Activated CD4-positive, alpha-beta T cell treated with anti-CD3 and anti-CD28 coated beads, Interleukin-2, Interleukin-4, amounts not matched to agents 100 ng/mL and 50 ng/mL, durations not matched to agents 16 hours and 8 hours (primary cell): ENCODE measurements around the gene C5orf22.
"Not testable (repeated sequence)": the region's sequence is repeated elsewhere in the genome, so short reads cannot be mapped to it uniquely, and the experiment has no call there.

Experiments
- DNase-seq: peaks from one replicate; pipeline ENCODE4 v3.0.0-alpha.2; 2020; ENCODE audit warnings: low spot score

The C5orf22 gene

DNA sequence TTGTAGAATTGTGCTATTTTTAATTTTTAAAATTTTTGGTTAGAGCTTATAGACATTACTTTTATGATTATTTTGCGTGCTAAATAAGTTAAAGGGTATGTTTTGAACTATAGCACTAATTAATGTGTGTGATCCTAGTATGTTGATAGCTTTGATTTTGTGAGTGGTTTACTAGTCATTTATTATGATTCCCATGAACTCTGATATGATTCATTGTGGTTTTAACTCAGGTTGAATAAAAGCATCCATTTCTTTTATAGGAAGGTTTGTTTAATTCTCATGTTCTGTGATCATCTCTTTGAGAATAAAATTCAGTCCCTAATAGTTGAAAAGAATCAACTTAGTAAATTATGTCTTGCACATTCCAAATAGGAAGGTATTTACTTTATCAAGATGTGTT is 22.5 kb downstream of the C5orf22 start:
- DNase-seq: no peak

GRCh38 chr5:31556461-31556860 is 24.4 kb downstream of the C5orf22 start:
- DNase-seq: no peak

GRCh38 chr5:31559942-31560341 is 27.8 kb downstream of the C5orf22 start:
- DNase-seq: no peak

DNA sequence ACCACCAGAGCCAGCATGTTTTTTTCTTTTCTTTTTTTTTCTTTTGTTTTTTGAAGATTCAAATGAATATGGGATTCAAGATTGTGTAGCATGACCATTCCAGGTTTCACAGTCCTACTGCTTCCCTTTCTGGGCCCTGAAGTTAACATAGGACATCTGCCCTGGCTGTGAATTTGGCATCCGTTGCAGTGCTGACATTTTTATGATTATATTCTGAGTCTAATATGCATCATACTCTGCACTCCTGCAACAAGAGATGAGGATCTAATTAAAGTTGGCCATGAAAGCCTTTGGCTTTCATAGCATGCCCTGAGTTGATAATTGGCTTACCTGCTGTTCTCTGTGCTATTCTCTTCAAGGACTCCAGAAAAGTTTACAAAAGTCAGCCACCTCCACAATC is 29.8 kb downstream of the C5orf22 start:
- no peak for DNase-seq

DNA sequence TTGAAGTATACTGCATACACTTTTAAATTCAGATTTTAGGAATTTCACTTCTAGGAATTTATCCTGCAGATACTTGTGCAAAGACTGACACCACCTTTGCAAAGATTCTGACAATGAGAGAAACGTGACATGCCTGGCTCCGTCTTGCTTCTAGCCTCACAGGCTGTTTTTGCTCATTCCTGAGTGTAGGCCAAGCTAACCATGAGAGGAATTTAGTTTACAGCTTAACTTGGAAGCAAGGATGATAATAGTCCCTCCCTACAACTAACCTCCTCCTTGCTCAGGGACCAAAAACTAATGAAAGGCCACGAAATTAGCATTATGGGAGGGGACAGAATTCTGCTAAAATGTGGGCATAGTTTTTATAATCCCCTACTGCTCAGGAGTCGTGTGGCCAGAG is 31.1 kb downstream of the C5orf22 start:
- DNase-seq: no peak

- not testable (repeated sequence) for DNase-seq
These were observed 34.3 kb downstream of the C5orf22 start for GRCh38 chr5:31566362-31566761.

GRCh38 chr5:31568302-31568835 is 36.3 kb downstream of the C5orf22 start:
- no peak for DNase-seq

GRCh38 chr5:31569068-31569467 is 37.0 kb downstream of the C5orf22 start:
- DNase-seq: no peak

DNA sequence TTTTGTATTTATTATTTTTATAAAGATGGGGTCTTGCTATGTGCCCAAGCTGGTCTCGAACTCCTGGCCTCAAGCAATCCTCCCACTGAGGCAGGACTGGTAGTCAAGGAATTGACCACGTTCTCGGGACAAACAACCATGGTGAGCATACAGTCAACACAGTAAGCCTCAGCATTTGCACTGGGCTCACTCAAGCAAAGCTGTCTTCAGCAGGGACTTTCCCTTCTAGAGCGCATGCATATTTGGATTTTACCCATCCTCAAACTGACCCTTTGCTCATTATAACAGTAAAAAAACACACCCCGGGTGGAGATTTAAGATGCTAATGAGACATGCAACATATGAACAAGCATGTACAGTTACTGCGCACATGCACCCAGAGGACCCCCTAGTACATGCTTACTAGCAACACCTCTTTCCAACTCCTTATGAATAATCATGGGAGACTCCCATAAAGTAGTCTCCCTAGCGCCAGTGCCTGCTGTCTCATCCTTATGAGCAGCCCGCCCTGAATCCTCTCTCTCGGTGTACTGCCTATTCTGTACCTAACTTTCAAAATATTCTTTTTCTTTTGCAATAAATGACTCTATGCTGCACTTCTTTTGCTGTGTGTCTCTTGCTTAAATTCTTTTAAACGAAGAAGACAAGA is 41.5 kb downstream of the C5orf22 start:
- DNase-seq: no peak

DNA sequence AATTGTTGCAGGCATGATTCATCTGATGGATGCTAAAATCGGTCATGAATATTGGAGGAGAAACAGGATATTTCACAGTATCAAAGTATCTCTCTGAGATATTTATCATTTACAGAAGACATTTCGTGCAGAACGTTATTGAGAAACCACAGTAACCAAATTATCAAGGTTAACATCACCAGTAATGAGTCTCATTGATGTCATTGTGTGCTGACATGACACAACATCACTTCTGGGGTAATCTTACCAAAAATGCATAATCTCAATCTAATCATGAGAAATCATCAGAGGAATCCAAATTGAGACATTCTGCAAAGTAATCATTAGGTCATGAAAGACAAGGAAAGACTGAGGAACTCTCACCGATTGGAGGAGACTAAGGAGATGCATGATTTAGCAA is 42.7 kb downstream of the C5orf22 start:
- DNase-seq: no peak

- DNase-seq: no peak
These were observed 45.3 kb downstream of the C5orf22 start for GRCh38 chr5:31577438-31577837.

DNA sequence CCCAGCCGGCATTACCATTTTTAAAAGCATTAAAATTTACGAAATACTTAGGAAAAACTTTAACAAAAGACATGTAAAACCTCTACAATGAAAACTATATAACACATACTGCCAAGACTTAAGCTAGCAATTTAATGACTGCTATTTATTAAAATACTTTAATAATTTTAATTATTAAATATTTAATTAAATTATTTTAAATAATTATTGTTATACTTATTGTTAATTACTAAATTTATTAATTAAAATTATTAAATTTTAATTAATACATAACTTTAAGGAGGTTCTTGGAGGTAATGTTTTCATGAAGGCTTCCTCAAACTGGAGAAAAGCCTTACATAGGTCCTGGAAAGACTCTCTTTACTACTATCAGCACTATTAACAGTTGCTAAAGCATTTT is 47.5 kb downstream of the C5orf22 start:
- no peak for DNase-seq

- DNase-seq: peak; percentile 25
These were observed 49.5 kb downstream of the C5orf22 start for GRCh38 chr5:31581498-31582099.

- DNase-seq: no peak
These were observed 51.0 kb downstream of the C5orf22 start for GRCh38 chr5:31583129-31583528.

- no peak for DNase-seq
These were observed 53.2 kb downstream of the C5orf22 start for GRCh38 chr5:31585166-31585894.

- DNase-seq: no peak
These were observed 53.8 kb downstream of the C5orf22 start for GRCh38 chr5:31585895-31586270.

GRCh38 chr5:31587546-31587945 is 55.4 kb downstream of the C5orf22 start:
- no peak for DNase-seq

- DNase-seq: no peak
These were observed 61.6 kb downstream of the C5orf22 start for GRCh38 chr5:31593665-31594064.

- no peak for DNase-seq
These were observed 64.3 kb downstream of the C5orf22 start for GRCh38 chr5:31596354-31596753.

- no peak for DNase-seq
These were observed 66.8 kb downstream of the C5orf22 start for GRCh38 chr5:31598640-31599611.

GRCh38 chr5:31602305-31602704 is 70.2 kb downstream of the C5orf22 start:
- DNase-seq: not testable (repeated sequence)

- DNase-seq: no peak
These were observed 72.1 kb downstream of the C5orf22 start for GRCh38 chr5:31604240-31604639.
